Naive B cell (primary cell): ENCODE results near the gene SCEL. TPM values are rescaled to one million over a fixed set of nuclear protein-coding genes. Genes with fewer than 3 reads are reported as not detected.

Source experiments
- ATAC-seq, 2 donors: fragments of 150-1000 bp; cut with Tn5 transposase; 2 replicates each; pipeline ENCODE4 v1.10.0; 2021; ENCODE audit warnings: low read depth in 2 of 2, mild to moderate bottlenecking in 2 of 2, moderate library complexity in 2 of 2
- DNase-seq: peaks from one replicate; pipeline ENCODE4 v3.0.0; 2022
- H3K27ac Mint-ChIP-seq, 6 donors: one replicate each; pipeline ENCODE4 v1.8.0; 2020 to 2022; ENCODE audit warnings: mild to moderate bottlenecking in 6 of 6, mixed read lengths in 6 of 6, moderate library complexity in 5 of 6, inconsistent platforms in 2 of 6
- H3K27me3 Mint-ChIP-seq, 3 donors: one replicate each; pipeline ENCODE4 v1.8.0; 2021 to 2022; ENCODE audit warnings: mixed read lengths in 3 of 3, mild to moderate bottlenecking in 1 of 3
- H3K36me3 Mint-ChIP-seq, 2 donors: one replicate each; pipeline ENCODE4 v1.8.0; 2020 to 2022; ENCODE audit warnings: mixed read lengths in 2 of 2, inconsistent platforms in 1 of 2, mild to moderate bottlenecking in 1 of 2
- H3K4me1 Mint-ChIP-seq, 3 donors: one replicate each; pipeline ENCODE4 v1.8.0; 2020 to 2022; ENCODE audit warnings: mixed read lengths in 3 of 3, inconsistent platforms in 1 of 3, mild to moderate bottlenecking in 1 of 3, moderate library complexity in 1 of 3
- H3K4me3 Mint-ChIP-seq, 8 donors: one replicate each; pipeline ENCODE4 v1.8.0; 2020 to 2022; ENCODE audit warnings: mild to moderate bottlenecking in 8 of 8, mixed read lengths in 8 of 8, moderate library complexity in 8 of 8, inconsistent platforms in 2 of 8
- H3K9me3 Mint-ChIP-seq, 7 donors: one replicate each; pipeline ENCODE4 v1.8.0; 2020 to 2022; ENCODE audit warnings: mixed read lengths in 7 of 7, mild to moderate bottlenecking in 5 of 7, inconsistent platforms in 2 of 7, moderate library complexity in 1 of 7
- polyA plus RNA-seq, 6 donors: library from polyadenylated mRNA; unstranded; fragments of 300-500 nt; fragmentation: Illumina TruSeq; gene quantifications; one replicate each; pipeline ENCODE4 v1.2.3, GENCODE V29; 2021; ENCODE audit warnings: low read depth in 6 of 6

The SCEL gene
- polyA plus RNA-seq, 6 donors from 2014 or later, result not detected

DNA sequence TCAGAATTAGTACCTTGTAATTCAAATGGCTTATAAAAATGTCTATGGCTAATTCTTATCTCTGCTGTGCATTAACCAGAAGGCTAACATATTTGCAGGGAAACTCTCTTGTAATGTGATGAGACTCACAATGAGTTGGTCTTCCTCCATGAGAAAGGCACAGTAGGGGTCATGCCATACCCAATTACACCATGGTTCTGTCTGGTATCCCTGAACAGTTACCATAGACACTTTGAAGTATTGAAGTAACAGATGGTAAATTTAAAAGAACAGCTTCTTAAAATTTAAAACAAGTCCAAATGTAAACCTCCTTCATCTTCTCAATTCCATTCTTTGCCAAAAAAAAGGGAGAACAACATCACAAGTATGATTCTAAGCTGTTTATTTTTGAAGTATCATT, 139.3 kb downstream of the SCEL start:
- Mint-ChIP-seq H3K27me3 (peaks cover 38 to 80% (median 59%) of the 10 kb centered on the region in 3 donors), H3K9me3 (peaks cover 0 to 23% (median 8%) of the 10 kb centered on the region in 7 donors), H3K4me3 (no peak overlapping the region), H3K36me3 (no peaks in the 10 kb centered on the region), H3K4me1 (no peaks in the 10 kb centered on the region), H3K27ac (no peak overlapping the region)
- no peak for DNase-seq
- ATAC-seq, result no peak

- H3K27me3 Mint-ChIP-seq, result peaks cover 22 to 48% (median 42%) of the 10 kb centered on the region in 3 donors
- no peak for DNase-seq
These were observed 143.3 kb downstream of the SCEL start for GRCh38 chr13:77678691-77679235.

DNA sequence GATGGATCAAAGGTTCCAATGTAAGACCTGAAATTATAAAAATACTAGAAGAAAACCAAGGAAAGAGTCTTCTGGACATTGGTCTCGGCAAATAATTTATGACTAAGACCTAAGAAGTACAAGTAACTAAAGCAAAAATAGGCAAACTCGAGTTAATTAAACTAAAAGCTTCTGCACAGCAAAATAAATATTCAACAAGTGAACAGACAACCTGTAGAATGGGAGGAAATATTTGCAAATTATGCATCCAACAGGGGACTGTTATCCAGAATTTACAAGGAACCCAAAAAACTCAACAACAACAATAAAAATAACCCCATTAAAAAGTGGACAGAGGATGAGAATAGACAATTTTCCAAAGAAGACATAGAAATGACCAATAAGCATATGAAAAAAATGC, 152.3 kb downstream of the SCEL start:
- Mint-ChIP-seq H3K9me3 (peaks cover 7 to 26% (median 19%) of the 10 kb centered on the region in 7 donors), H3K4me3 (no peak overlapping the region), H3K27ac (no peak overlapping the region), H3K4me1 (no peaks in the 10 kb centered on the region), H3K36me3 (no peaks in the 10 kb centered on the region), H3K27me3 (peaks cover 0 to 17% (median 9%) of the 10 kb centered on the region in 3 donors)
- ATAC-seq (no peak), DNase-seq (no peak)

More at GRCh38 chr13:77678691-77679235, 143.3 kb downstream of the SCEL start:
- Mint-ChIP-seq H3K36me3 (no peaks in the 10 kb centered on the region), H3K4me1 (no peaks in the 10 kb centered on the region), H3K27ac (no peak overlapping the region), H3K4me3 (no peak overlapping the region), H3K9me3 (peaks cover 0 to 13% (median 4%) of the 10 kb centered on the region in 7 donors)
- ATAC-seq, result no peak

- Mint-ChIP-seq H3K9me3 (peaks cover 0 to 13% (median 10%) of the 10 kb centered on the region in 7 donors), H3K4me3 (no peak overlapping the region), H3K27me3 (peaks cover 0 to 17% (median 9%) of the 10 kb centered on the region in 3 donors), H3K27ac (no peak overlapping the region), H3K36me3 (no peaks in the 10 kb centered on the region), H3K4me1 (peaks cover 10 to 12% (median 11%) of the 10 kb centered on the region in 3 donors)
- DNase-seq, result no peak
- ATAC-seq, result no peak
These were observed 156.4 kb downstream of the SCEL start for GRCh38 chr13:77691871-77692270.

DNA sequence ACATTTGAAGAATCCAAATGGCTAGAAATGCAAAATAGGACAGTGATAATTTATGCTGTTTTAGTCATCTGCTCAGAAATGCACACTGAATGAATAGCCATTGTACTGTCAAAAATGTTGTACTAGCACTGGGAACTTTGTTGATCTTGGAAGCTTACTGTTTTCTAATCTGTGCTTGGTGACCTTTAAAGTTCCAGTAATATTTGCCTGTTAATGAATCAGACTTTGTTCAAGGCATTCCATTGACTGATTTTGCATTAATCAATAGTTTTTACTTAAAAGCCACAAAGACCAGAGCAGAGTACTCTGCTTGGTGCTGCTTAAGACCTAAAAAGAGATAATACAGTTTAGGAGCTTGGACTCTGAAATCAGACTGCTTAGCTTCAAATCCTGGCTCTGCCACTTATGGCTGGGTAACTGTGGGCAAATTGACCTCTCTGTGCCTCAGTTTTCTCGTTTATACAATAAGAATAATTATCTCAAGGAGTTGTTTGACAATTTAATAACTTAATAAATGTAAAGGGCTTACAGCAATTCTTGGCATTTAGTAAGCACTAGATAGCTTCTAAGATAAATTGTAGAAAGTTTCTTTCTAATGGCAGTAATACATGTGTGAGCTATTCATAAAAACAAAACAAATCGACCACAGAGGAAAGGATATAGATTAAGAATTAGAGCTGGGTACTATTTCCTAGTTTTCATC, 157.4 kb downstream of the SCEL start:
- H3K4me3 Mint-ChIP-seq, result no peak overlapping the region
- no peak for DNase-seq
- H3K36me3 Mint-ChIP-seq, result no peaks in the 10 kb centered on the region
- no peak for ATAC-seq
- H3K4me1 Mint-ChIP-seq, result peaks cover 13 to 16% (median 15%) of the 10 kb centered on the region in 3 donors
- H3K27ac Mint-ChIP-seq, result no peak overlapping the region
- peaks cover 0 to 4% (median under 1%) of the 10 kb centered on the region in 7 donors for H3K9me3 Mint-ChIP-seq
- H3K27me3 Mint-ChIP-seq, result peaks cover 0 to 7% (median 2%) of the 10 kb centered on the region in 3 donors

- Mint-ChIP-seq H3K4me3 (no peak overlapping the region), H3K36me3 (peaks cover 0 to under 1% of the 10 kb centered on the region in 2 donors), H3K27ac (peak overlapping the region in 1 of 6 donors; percentile 18), H3K4me1 (peaks cover 13 to 16% (median 15%) of the 10 kb centered on the region in 3 donors), H3K9me3 (no peaks in the 10 kb centered on the region), H3K27me3 (peaks cover 0 to 1% (median 0%) of the 10 kb centered on the region in 3 donors)
- DNase-seq, result no peak
- ATAC-seq, result no peak
These were observed 158.0 kb downstream of the SCEL start for GRCh38 chr13:77693449-77693940.

Other genes with a start within 250 kb of the SCEL start
- gene MYCBP2, start 208.6 kb upstream of the SCEL start, polyA plus RNA-seq, result 10 to 100 TPM; 31.5 to 81.0 (median 53.3) TPM
- gene SLAIN1, start 162.0 kb downstream of the SCEL start, polyA plus RNA-seq, result 10 to 100 TPM in 5 of 6 donors, 1 to 10 TPM in 1; 9.4 to 36.4 (median 20.0) TPM